GM23338 (cell line): ENCODE data around the gene GLG1. TPM values are rescaled to one million over a fixed set of nuclear protein-coding genes. Genes with fewer than 3 reads are reported as not detected.
"Not testable (repeated sequence)": the region's sequence is repeated elsewhere in the genome, so short reads cannot be mapped to it uniquely, and the experiment has no call there.

Experiments used
- ATAC-seq: fragments of 200-7000 bp; cut with Tn5 transposase; 3 replicates; pipeline ENCODE4 v1.9.1; 2020
- DNase-seq: peaks from one replicate; pipeline ENCODE4 v3.0.0-alpha.2; 2015; ENCODE audit warnings: low spot score
- H2AFZ ChIP-seq: fragments of 200-600 bp; sonication (generic); 2 replicates; pipeline ENCODE4 v1.8.0; 2016; ENCODE audit warnings: antibody characterized with exemption, mild to moderate bottlenecking, moderate library complexity
- H3F3A ChIP-seq: fragments of 200-600 bp; sonication (generic); replicated peaks from 2 replicates; pipeline ENCODE4 v1.8.0; 2017; ENCODE audit warnings: antibody characterized with exemption, mixed run types, low read depth
- H3K27ac ChIP-seq: fragments of 200-600 bp; sonication (generic); 2 replicates; pipeline ENCODE4 v1.6.1; 2016; ENCODE audit warnings: low read depth
- H3K27me3 ChIP-seq: fragments of 200-600 bp; sonication (generic); 2 replicates; pipeline ENCODE4 v1.8.0; 2016; ENCODE audit warnings: mild to moderate bottlenecking, mixed run types, moderate library complexity; ENCODE audit not compliant: insufficient read depth
- H3K36me3 ChIP-seq: fragments of 200-600 bp; sonication (generic); 2 replicates; pipeline ENCODE4 v1.8.0; 2016; ENCODE audit warnings: mild to moderate bottlenecking; ENCODE audit not compliant: insufficient read depth
- H3K4me1 ChIP-seq: fragments of 200-600 bp; sonication (generic); 2 replicates; pipeline ENCODE4 v1.8.0; 2016; ENCODE audit warnings: mild to moderate bottlenecking, moderate library complexity; ENCODE audit not compliant: insufficient read depth
- H3K4me2 ChIP-seq: fragments of 200-600 bp; sonication (generic); 2 replicates; pipeline ENCODE4 v1.7.1; 2017; ENCODE audit warnings: mixed run types
- H3K4me3 ChIP-seq: fragments of 200-600 bp; sonication (generic); 2 replicates; pipeline ENCODE4 v1.6.1; 2016; ENCODE audit warnings: mixed run types
- H3K79me2 ChIP-seq: fragments of 200-600 bp; sonication (generic); replicated peaks from 2 replicates; pipeline ENCODE4 v1.8.0; 2017; ENCODE audit warnings: mild to moderate bottlenecking; ENCODE audit not compliant: insufficient read depth
- H3K9me2 ChIP-seq: fragments of 200-600 bp; sonication (generic); 2 replicates; pipeline ENCODE4 v1.8.0; 2017; ENCODE audit not compliant: insufficient read depth
- H4K20me1 ChIP-seq: fragments of 200-600 bp; sonication (generic); replicated peaks from 2 replicates; pipeline ENCODE4 v1.8.0; 2017; ENCODE audit warnings: mild to moderate bottlenecking; ENCODE audit not compliant: insufficient read depth
- H3K27ac Mint-ChIP-seq: 2 replicates; pipeline ENCODE4 v1.8.0; 2020; ENCODE audit warnings: inconsistent platforms, mild to moderate bottlenecking, moderate library complexity, mixed read lengths
- H3K27me3 Mint-ChIP-seq: 3 replicates; pipeline ENCODE4 v1.8.0; 2022; ENCODE audit warnings: low read depth, mild to moderate bottlenecking, moderate library complexity, mixed read lengths, inconsistent platforms; ENCODE audit not compliant: insufficient read depth, poor library complexity
- H3K36me3 Mint-ChIP-seq: 3 replicates; pipeline ENCODE4 v1.8.0; 2021; ENCODE audit warnings: low read depth, mild to moderate bottlenecking, inconsistent platforms, moderate library complexity, mixed read lengths
- H3K4me1 Mint-ChIP-seq: 3 replicates; pipeline ENCODE4 v1.8.0; 2020; ENCODE audit warnings: mild to moderate bottlenecking, inconsistent platforms, mixed read lengths
- H3K4me3 Mint-ChIP-seq: 3 replicates; pipeline ENCODE4 v1.8.0; 2021; ENCODE audit warnings: moderate library complexity, mild to moderate bottlenecking, inconsistent platforms, mixed read lengths
- H3K9me3 Mint-ChIP-seq: 3 replicates; pipeline ENCODE4 v1.8.0; 2020; ENCODE audit warnings: moderate library complexity, mild to moderate bottlenecking, inconsistent platforms, mixed read lengths
- polyA plus RNA-seq: library from polyadenylated mRNA; unstranded; fragments of >200 nt; fragmentation: Nextera tagmentation; extraction: Ambion mirVana; gene quantifications from 2 replicates; pipeline ENCODE4 v1.2.1, GENCODE V29; 2016
- total RNA-seq: library from RNA; depleted of rRNA; stranded (reverse); fragments of >200 nt; shearing (Covaris generic); gene quantifications from 2 replicates; pipeline ENCODE4 v1.2.3, GENCODE V29; 2014

GLG1 gene
- total and polyA plus RNA-seq, 2 experiments from 2014 or later = 61.2 to 211 TPM

DNA sequence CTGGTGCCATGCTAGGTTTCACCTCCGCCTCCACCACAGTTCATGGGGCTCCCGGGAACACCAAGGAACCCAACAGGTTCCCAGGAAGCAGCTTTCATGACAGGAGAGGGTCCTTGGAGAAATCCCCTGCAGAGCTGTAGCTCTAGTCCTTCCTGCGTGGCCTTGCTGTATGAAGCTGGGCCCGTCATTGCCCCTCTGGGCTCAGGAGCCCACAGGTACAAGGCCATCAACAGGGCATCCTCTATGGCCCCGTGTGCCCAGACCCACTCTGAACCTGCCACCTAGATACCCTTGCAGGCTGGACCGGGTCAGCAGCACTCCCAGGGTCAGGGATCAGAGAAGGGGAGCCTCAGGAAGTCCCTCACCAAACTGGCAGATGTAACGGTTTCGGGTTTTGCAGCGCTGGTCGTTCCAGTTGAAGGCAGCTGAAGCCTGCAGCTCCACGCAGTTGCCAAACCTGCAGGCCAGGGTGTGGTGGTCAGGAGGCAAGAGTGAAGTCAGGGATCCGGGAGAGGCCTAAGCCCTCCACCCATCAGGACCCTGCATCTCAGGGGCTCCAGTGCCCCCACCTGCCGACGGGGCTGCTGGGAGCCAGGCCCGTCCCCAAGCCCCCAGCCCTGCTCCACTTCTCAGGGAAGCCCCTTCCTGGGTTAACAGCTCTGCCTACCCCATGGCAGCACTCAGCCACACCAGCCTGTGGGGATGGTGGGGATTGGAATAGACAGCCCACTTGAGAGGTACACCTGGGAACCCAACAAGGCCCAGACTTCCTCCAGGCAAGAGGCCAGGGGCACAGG is 197.5 kb downstream of the GLG1 start:
- not testable (repeated sequence) for DNase-seq, H3K4me3 ChIP-seq, H3K9me3 Mint-ChIP-seq, H3K4me1 ChIP-seq, H3K27ac ChIP-seq, H4K20me1 ChIP-seq, H2AFZ ChIP-seq, H3K9me2 ChIP-seq, H3K79me2 ChIP-seq, H3K4me3 Mint-ChIP-seq, ATAC-seq, H3K27me3 Mint-ChIP-seq, H3K4me2 ChIP-seq, H3F3A ChIP-seq, H3K27me3 ChIP-seq, H3K4me1 Mint-ChIP-seq, H3K36me3 ChIP-seq, H3K27ac Mint-ChIP-seq, H3K36me3 Mint-ChIP-seq

DNA sequence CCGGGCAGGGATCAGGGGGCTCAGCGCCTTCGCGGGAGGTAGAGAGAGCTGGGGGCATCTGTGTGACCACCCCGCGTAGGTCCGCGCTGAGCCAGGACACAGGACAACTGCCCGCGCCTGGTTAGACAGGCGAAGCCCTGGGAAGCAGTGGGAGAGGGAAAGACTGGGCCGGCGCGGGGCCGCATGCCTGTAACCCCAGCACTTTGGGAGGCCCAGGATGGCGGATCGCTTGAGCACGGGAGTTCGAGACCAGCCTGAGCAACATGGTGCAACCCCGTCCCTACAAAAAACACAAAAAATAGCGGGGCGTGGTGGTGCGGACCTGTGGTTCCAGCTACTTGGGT is 199.6 kb downstream of the GLG1 start:
- not testable (repeated sequence) for H3K27me3 ChIP-seq, H3K36me3 Mint-ChIP-seq, H3K27me3 Mint-ChIP-seq, H4K20me1 ChIP-seq, H3K27ac Mint-ChIP-seq, H3K4me2 ChIP-seq, H2AFZ ChIP-seq, H3K9me3 Mint-ChIP-seq, H3K36me3 ChIP-seq, H3K4me1 ChIP-seq, H3F3A ChIP-seq, H3K79me2 ChIP-seq, H3K9me2 ChIP-seq, H3K27ac ChIP-seq, H3K4me1 Mint-ChIP-seq
- peak overlapping the region; percentile 52; the same call in 1 of the 2 replicates for H3K4me3 ChIP-seq
- ATAC-seq (peak; percentile 58), DNase-seq (peak; percentile 57)
- H3K4me3 Mint-ChIP-seq = peak overlapping the region; percentile 66; the same call in 2 of the 3 replicates

DNA sequence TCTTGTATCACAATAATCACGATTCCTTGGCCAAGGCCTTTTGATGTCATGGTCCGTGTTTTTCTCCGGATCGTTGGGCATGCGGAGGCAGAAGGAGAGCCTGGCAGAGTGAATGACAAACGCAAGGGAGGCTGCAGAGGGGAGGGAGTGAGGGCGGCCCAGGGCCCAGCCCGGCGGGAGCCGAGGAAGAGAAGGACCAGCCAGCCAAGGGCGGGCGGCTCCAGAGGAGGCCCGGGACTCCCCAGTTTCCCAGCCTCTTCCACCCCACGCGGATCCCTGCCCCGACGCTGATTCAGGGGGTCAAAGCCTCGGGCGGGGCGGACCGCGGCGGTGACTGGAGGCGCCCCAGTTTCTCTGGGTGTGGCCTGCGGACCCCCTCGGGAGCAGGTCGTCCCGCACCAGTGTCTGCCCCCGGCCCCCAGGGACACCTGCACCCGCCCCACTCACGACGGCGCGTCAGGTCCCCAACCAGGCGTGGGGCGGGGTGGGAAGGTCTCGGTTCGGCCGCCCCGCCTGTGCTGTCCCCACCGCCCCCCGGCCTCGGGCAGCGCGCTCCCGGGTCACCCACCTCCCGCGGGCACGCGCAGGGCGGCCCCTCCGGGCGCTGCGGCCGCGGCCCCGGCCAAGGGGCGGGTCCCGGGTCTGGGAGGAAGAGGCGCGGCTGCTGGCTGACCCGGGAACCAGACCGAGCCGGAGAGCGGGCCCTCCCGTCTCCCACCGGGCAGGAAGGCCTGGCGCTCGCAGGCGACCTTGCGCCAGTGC is 200.1 kb downstream of the GLG1 start:
- not testable (repeated sequence) for H2AFZ ChIP-seq, H3K27ac Mint-ChIP-seq, H3K36me3 Mint-ChIP-seq, H4K20me1 ChIP-seq, H3K4me2 ChIP-seq, H3K9me3 Mint-ChIP-seq, H3K79me2 ChIP-seq, H3K27me3 ChIP-seq, H3F3A ChIP-seq, H3K27me3 Mint-ChIP-seq, H3K9me2 ChIP-seq, DNase-seq, H3K4me3 Mint-ChIP-seq, H3K4me1 Mint-ChIP-seq, H3K36me3 ChIP-seq, H3K4me1 ChIP-seq, H3K27ac ChIP-seq
- peak; percentile 90 for ATAC-seq
- H3K4me3 ChIP-seq = peak overlapping the region; percentile 52; the same call in 1 of the 2 replicates

DNA sequence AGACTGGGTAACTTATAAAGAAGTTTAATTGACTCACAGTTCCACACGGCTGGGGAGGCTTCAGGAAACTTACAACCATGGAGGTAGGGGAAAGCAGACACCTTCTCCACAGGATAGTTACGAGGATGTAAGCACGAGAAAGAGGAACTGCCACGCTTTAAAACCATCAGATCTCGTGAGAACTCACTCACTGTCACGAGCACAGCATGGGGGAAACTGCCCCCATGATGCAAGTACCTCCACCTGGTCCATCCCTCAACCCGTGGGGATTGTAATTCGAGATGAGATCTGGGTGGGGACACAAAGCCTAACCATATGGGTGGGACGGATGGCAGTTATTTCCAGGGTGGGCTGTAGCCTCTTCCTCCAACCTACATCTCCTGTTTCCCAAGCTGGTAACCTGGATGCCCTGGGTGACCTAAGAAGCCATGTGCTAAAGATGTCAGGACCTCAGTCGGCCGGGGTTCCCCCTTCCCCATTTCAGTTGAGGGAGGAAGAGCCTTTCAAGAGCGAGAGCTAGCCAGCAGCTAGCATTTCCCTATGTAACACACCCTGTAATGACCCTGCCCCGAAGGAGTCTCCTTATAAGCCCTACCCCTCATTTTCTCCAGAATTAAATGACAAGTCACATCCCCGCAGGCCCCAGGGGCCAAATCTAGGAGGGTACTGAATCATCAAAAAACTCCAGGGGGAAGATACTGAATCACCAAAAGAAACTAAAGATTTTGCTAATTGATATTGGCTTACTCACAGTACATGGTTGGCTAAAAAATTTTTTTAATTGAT is 202.6 kb downstream of the GLG1 start:
- not testable (repeated sequence) for H3K4me3 ChIP-seq, H3K4me1 ChIP-seq, DNase-seq, H3K9me2 ChIP-seq, H3K27ac ChIP-seq, H3K9me3 Mint-ChIP-seq, H3K79me2 ChIP-seq, H3K27ac Mint-ChIP-seq, ATAC-seq, H4K20me1 ChIP-seq, H2AFZ ChIP-seq, H3F3A ChIP-seq, H3K4me1 Mint-ChIP-seq, H3K36me3 Mint-ChIP-seq, H3K36me3 ChIP-seq, H3K4me3 Mint-ChIP-seq, H3K4me2 ChIP-seq, H3K27me3 ChIP-seq, H3K27me3 Mint-ChIP-seq

- ATAC-seq, H3K27ac ChIP-seq, H3K27me3 Mint-ChIP-seq, H3K4me1 Mint-ChIP-seq, H3K4me2 ChIP-seq, H3K9me2 ChIP-seq, H3K79me2 ChIP-seq, H3K4me1 ChIP-seq, H3K4me3 Mint-ChIP-seq, H3K36me3 Mint-ChIP-seq, H3K27me3 ChIP-seq, H3K36me3 ChIP-seq, H3K4me3 ChIP-seq, H3K27ac Mint-ChIP-seq, H3F3A ChIP-seq, H4K20me1 ChIP-seq, H3K9me3 Mint-ChIP-seq, DNase-seq, H2AFZ ChIP-seq: not testable (repeated sequence)
These were observed 206.7 kb downstream of the GLG1 start for GRCh38 chr16:74400238-74400637.

DNA sequence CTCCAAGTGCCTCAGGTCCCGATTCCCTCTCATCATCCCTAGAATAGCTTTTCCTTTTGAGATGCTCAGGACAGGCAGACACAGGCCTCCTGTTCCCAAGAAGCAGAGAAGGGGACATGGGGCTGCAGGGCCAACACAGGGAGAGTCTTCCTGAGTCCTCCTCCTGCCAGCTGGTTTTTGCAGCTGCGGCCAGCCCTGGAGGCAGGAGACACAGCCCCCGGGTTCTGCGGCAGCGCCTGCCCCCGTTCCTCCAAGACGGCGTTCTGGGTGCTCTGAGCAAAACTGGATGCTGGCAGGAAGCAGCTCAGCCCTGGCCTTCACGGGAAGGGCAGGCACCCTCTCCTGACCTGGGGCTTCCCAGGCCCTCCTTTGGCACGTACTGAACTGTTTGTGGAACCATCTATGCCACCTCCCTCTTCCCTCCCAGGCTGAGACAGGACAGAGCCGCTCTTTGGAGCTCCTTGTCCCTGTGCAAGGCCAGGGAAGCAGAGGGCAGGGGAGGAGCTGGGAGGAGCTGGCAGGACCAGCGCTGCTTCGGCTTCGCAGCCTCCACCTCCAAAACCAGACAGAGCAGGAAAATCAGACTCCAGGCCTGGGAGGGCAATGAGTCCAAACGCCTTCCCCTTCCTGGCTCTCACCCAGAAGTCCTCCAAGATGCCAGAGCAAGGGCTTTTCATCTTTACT is 208.6 kb downstream of the GLG1 start:
- H3K79me2 ChIP-seq = not testable (repeated sequence)
- ATAC-seq = peak; percentile 77

More for the DNA sequence above, 208.6 kb downstream of the GLG1 start:
- not testable (repeated sequence) for H3F3A ChIP-seq, H3K36me3 ChIP-seq, H3K36me3 Mint-ChIP-seq, H3K4me1 ChIP-seq, H3K27ac Mint-ChIP-seq, H4K20me1 ChIP-seq, H2AFZ ChIP-seq, H3K9me2 ChIP-seq, H3K4me3 Mint-ChIP-seq, H3K4me3 ChIP-seq, H3K4me2 ChIP-seq, H3K27ac ChIP-seq, H3K4me1 Mint-ChIP-seq, DNase-seq, H3K27me3 Mint-ChIP-seq, H3K27me3 ChIP-seq, H3K9me3 Mint-ChIP-seq
